ENCODE measurements around the gene TSHZ3. TPM values are rescaled to one million over a fixed set of nuclear protein-coding genes. Genes with fewer than 3 reads are reported as not detected.

Gene TSHZ3
- total and polyA plus RNA-seq, 2 of the 8 experiments (the other 6 are each of a cell fraction or from before 2014, with no cell fraction given) = 3.1 to 12.3 TPM

- ChIA-PET CTCF (ENCODE audit: partially characterized antibody) (interaction anchor here (0.9 to 3.3 kb wide), 6 partner anchors 9 to 561 kb away, joined by 3 to 11 read pairs (median 4); no protein-coding TSS in a partner anchor), POLR2A (ENCODE audit: partially characterized antibody) (no interaction called here)
- Histone ChIP-seq H3K56ac (replicated peaks; ENCODE audit: insufficient read length, low read depth, low read length) (no peak overlapping the region), H3K14ac (ENCODE audit: insufficient read length) (no peak overlapping the region), H3K79me2 (ENCODE audit: control insufficient read depth in 1 of 2, insufficient read depth in 2 of 2, low read length in 2 of 2) (no peaks in the 10 kb centered on the region), H3K23ac (ENCODE audit: insufficient read length) (no peak overlapping the region), H3K27ac (ENCODE audit: low read depth, low read length) (no peak overlapping the region), H3K18ac (ENCODE audit: extremely low read depth, low read length) (no peak overlapping the region), H4K91ac (replicated peaks; ENCODE audit: insufficient read length, low read length) (no peak overlapping the region), H2BK12ac (ENCODE audit: low read depth, low read length) (no peak overlapping the region), H2BK120ac (replicated peaks; ENCODE audit: low read depth, low read length) (no peak overlapping the region), H4K8ac (ENCODE audit: extremely low read depth, insufficient read depth, low read length) (no peak overlapping the region), H3K9me3 (ENCODE audit: insufficient read depth in 2 of 2, low read depth in 1 of 2, low read length in 1 of 2) (no peaks in the 10 kb centered on the region), H2BK20ac (ENCODE audit: low read length) (no peak overlapping the region), H3K23me2 (ENCODE audit: low read depth, low read length) (no peaks in the 10 kb centered on the region), H3K36me3 (ENCODE audit: control insufficient read depth in 2 of 4, insufficient read depth in 4 of 4, low read length in 3 of 4) (no peaks in the 10 kb centered on the region), H2AK5ac (ENCODE audit: low read depth, low read length) (no peak overlapping the region), H3K4me1 (replicated peaks in 1 of 4; ENCODE audit: control insufficient read depth in 3 of 4, insufficient read depth in 4 of 4, low read length in 3 of 4) (peaks cover 0 to 6% (median 0%) of the 10 kb centered on the region in 4 experiments; a peak in 1 of 7 replicates), H3K27me3 (replicated peaks in 1 of 4; ENCODE audit: control insufficient read depth in 3 of 4, extremely low read depth in 1 of 4, insufficient read depth in 3 of 4, low read length in 3 of 4) (no peaks in the 10 kb centered on the region), H3K9ac (replicated peaks in 1 of 4; ENCODE audit: extremely low read depth in 1 of 4, low read depth in 3 of 4, low read length in 3 of 4) (no peak overlapping the region), H3K4ac (replicated peaks; ENCODE audit: insufficient read length, low read depth, low read length) (no peak overlapping the region), H2BK15ac (ENCODE audit: low read length) (no peak overlapping the region), H4K20me1 (replicated peaks in 1 of 2; ENCODE audit: control insufficient read depth in 1 of 2, insufficient read depth in 2 of 2, low read length in 2 of 2) (no peaks in the 10 kb centered on the region), H3K4me3 (ENCODE audit: extremely low read depth in 1 of 4, insufficient read depth in 2 of 4, low read depth in 3 of 4, low read length in 4 of 4) (no peak overlapping the region), H3K4me2 (ENCODE audit: insufficient read depth in 1 of 2, low read depth in 2 of 2, low read length in 2 of 2) (no peak overlapping the region), H2AFZ (ENCODE audit: low read length) (no peak overlapping the region), H2BK5ac (ENCODE audit: low read depth, low read length) (no peak overlapping the region), H3K79me1 (ENCODE audit: low read depth, low read length) (no peaks in the 10 kb centered on the region), H4K5ac (ENCODE audit: insufficient read length, low read depth, low read length) (no peak overlapping the region)
- TF ChIP-seq NRF1 (IDR thresholded peaks at IDR 0.05; ENCODE audit: low read depth, low read length) (no peak), MAX (IDR thresholded peaks at IDR 0.05) (no peak), POLR2AphosphoS5 (IDR thresholded peaks at IDR 0.05; ENCODE audit: low read depth, low read length) (no peak), CBX8 (IDR thresholded peaks at IDR 0.05; ENCODE audit: borderline replicate concordance, low read depth, low read length) (no peak), JUND (IDR thresholded peaks at IDR 0.05; ENCODE audit: low read length) (no peak), BCL11A (IDR thresholded peaks at IDR 0.05; ENCODE audit: low read depth in 2 of 2, low read length in 2 of 2) (no peak), ATF3 (IDR thresholded peaks at IDR 0.05; ENCODE audit: insufficient read depth, low read depth, low read length) (no peak), RFX5 (IDR thresholded peaks at IDR 0.05; ENCODE audit: borderline replicate concordance, low read depth, low read length) (no peak), NANOG (IDR thresholded peaks at IDR 0.05; ENCODE audit: insufficient read depth, low read depth, low read length, poor library complexity, severe bottlenecking) (no peak), BRCA1 (IDR thresholded peaks at IDR 0.05; ENCODE audit: low read depth, low read length) (no peak), GABPA (IDR thresholded peaks at IDR 0.05; ENCODE audit: borderline replicate concordance, insufficient read depth, low read length) (no peak), SP1 (IDR thresholded peaks at IDR 0.05; ENCODE audit: low read depth, low read length) (no peak)
- no peak for DNase-seq (ENCODE audit: low read depth in 1 of 2, low spot score in 2 of 2)
- no peak for FAIRE-seq
- 85% methylated on average over 6 of the region's 6 CpGs; no CpG with 5 or more reads in 1 of the 2 experiments for WGBS, 2 experiments (ENCODE audit: extremely low coverage in 1 of 2, insufficient coverage in 1 of 2, insufficient read length in 1 of 2, insufficient replicate concordance in 2 of 2, low coverage in 1 of 2, low lambda C conversion rate in 2 of 2, missing lambda C conversion rate in 1 of 2)
Observed at GRCh38 chr19:31231237-31231636, 118.0 kb downstream of the TSHZ3 start.
